Activated CD4-positive, alpha-beta T cell treated with anti-CD3 and anti-CD28 coated beads, Interleukin-2, Interleukin-6, amounts not matched to agents 100 ng/mL and 50 ng/mL, durations not matched to agents 16 hours and 8 hours (primary cell): ENCODE results near the gene GART.

Experiments
- DNase-seq: peaks from one replicate; pipeline ENCODE4 v3.0.0-alpha.2; 2020

GART gene

DNA sequence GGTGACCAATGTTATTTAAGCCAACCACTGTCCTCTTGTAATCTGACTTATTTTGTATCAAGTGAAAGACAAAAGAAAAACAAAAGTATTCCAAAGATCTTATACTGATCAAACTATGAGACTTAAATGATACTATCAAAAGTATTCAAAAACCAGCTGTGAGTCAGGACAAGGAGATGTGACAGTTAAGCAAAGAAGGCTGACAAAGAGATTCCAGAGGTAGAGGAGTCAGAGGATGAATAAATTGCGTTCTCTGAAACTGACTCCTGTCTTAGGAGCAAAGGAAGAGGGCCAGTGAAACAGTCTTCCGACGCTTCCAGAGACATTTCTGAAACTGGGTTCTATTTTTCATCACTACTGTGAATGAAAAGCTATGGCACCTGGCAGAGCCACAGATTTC is 83.1 kb downstream of the GART start:
- no peak for DNase-seq

DNA sequence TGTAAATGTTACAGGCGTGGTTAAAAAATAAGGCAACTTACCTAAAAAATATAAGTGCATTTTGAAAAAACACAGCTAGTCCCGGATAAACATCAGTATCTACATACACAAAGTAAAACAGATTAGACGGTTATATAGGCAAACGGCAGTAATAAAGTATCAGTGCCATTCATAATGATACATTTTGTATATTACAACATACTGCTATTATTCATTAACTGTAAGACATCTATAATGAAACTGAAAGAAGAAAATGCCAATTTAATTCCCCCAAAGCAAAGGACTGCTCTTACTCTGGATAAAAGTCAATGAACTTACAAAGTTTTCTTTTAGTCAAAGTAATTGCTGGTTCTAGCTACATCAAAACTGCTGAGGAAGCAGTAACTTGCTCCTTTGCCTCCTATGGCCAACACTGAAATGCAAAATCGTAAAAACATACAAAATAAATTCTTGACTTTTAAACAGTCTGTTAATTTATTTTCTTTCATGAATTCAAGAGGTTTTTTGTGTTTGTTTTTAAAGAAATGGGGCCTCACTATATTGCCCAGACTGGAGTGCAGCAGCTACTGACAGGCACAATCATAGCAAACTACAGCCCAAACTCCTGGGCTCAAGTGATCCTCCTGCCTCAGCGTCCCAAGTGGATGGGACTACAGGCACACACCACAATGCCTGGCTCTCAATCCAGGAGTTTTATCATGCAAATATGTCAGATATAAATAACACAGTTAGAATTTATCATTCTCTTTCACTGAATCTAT is 86.1 kb downstream of the GART start:
- DNase-seq, result no peak
